Natural killer cell treated with Interleukin-12 subunit alpha and Interleukin-12 subunit beta and Interleukin-15 and Interleukin-18, amount 100 ng/mL, for 72 hours (primary cell): ENCODE results near the gene DOCK4. TPM values are rescaled to one million over a fixed set of nuclear protein-coding genes. Genes with fewer than 3 reads are reported as not detected.

ENCODE experiments used
- ATAC-seq, 2 donors: fragments of 150-1000 bp; cut with Tn5 transposase in 1 of 2; sonication (Bioruptor Pico), chemical (Tn5 transposase) in 1 of 2; 2 replicates each; pipeline ENCODE4 v1.10.0; 2021
- DNase-seq: peaks from one replicate; pipeline ENCODE4 v3.0.0; 2022; ENCODE audit warnings: low spot score
- H3K27ac Mint-ChIP-seq, 2 donors: 1 replicate in 1 of 2; 2 replicates in 1 of 2; pipeline ENCODE4 v1.8.0; 2022; ENCODE audit warnings: mixed read lengths in 2 of 2, mild to moderate bottlenecking in 1 of 2, moderate library complexity in 1 of 2
- H3K27me3 Mint-ChIP-seq, 2 donors: 1 replicate in 1 of 2; 2 replicates in 1 of 2; pipeline ENCODE4 v1.8.0; 2022; ENCODE audit warnings: mixed read lengths in 2 of 2
- H3K36me3 Mint-ChIP-seq: one replicate; pipeline ENCODE4 v1.8.0; 2022; ENCODE audit warnings: mixed read lengths
- H3K4me1 Mint-ChIP-seq, 2 donors: 1 replicate in 1 of 2; 2 replicates in 1 of 2; pipeline ENCODE4 v1.8.0; 2022; ENCODE audit warnings: low read depth in 2 of 2, mixed read lengths in 2 of 2, mild to moderate bottlenecking in 1 of 2
- H3K4me3 Mint-ChIP-seq: one replicate; pipeline ENCODE4 v1.8.0; 2022; ENCODE audit warnings: mixed read lengths
- H3K9me3 Mint-ChIP-seq: 2 replicates; pipeline ENCODE4 v1.8.0; 2022; ENCODE audit warnings: mixed read lengths
- total RNA-seq, 2 donors: library from RNA; stranded (reverse); gene quantifications; one replicate each; pipeline ENCODE4 v1.2.3, GENCODE V29; 2022

DOCK4 gene
- total RNA-seq, 2 donors from 2014 or later: 1.8 to 3.3 TPM

GRCh38 chr7:112019932-112020331, 186.3 kb downstream of the DOCK4 start:
- no peaks in the 10 kb centered on the region for H3K9me3 Mint-ChIP-seq
- H3K4me1 Mint-ChIP-seq: no peaks in the 10 kb centered on the region
- H3K36me3 Mint-ChIP-seq: no peaks in the 10 kb centered on the region
- DNase-seq: no peak
- ATAC-seq: no peak
- H3K27me3 Mint-ChIP-seq: no peaks in the 10 kb centered on the region
- no peak overlapping the region for H3K27ac Mint-ChIP-seq
- H3K4me3 Mint-ChIP-seq: no peak overlapping the region

- peaks cover 0 to 3% of the 10 kb centered on the region in 2 donors for H3K27me3 Mint-ChIP-seq
- no peaks in the 10 kb centered on the region for H3K4me1 Mint-ChIP-seq
- no peak overlapping the region for H3K4me3 Mint-ChIP-seq
- no peak for DNase-seq
- H3K36me3 Mint-ChIP-seq: no peaks in the 10 kb centered on the region
- no peak for ATAC-seq
- no peak overlapping the region for H3K27ac Mint-ChIP-seq
- H3K9me3 Mint-ChIP-seq: peaks cover 4% of the 10 kb centered on the region
Measured at GRCh38 chr7:112018305-112019030, 187.7 kb downstream of the DOCK4 start.

DNA sequence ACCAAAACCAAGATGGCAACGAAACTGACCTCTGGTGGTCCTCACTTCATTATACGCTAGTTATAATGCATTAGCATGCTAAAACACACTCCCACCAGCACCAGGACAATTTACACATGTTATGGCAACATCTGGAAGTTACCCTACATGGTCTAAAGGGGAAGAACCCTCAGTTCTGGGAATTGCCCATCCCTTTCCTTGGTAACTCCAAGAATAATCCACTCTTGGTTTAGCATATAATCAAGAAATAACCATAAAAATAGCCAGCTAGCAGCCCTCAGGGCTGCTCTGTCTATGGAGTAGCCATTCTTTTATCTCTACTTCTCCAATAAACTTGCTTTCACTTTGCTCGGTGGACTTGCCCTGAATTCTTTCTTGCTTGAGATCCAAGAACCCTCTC, 191.1 kb downstream of the DOCK4 start:
- Mint-ChIP-seq H3K4me3 (no peak overlapping the region), H3K9me3 (peaks cover 6% of the 10 kb centered on the region), H3K27ac (no peak overlapping the region), H3K36me3 (no peaks in the 10 kb centered on the region), H3K27me3 (peaks cover 0 to 7% of the 10 kb centered on the region in 2 donors), H3K4me1 (no peaks in the 10 kb centered on the region)
- DNase-seq: no peak
- no peak for ATAC-seq

- Mint-ChIP-seq H3K4me3 (no peak overlapping the region), H3K27me3 (peaks cover 0 to 7% of the 10 kb centered on the region in 2 donors), H3K4me1 (no peaks in the 10 kb centered on the region), H3K9me3 (peaks cover 6% of the 10 kb centered on the region), H3K36me3 (no peaks in the 10 kb centered on the region), H3K27ac (no peak overlapping the region)
- no peak for ATAC-seq
- DNase-seq: no peak
Measured at GRCh38 chr7:112014347-112014746, 191.9 kb downstream of the DOCK4 start.

DNA sequence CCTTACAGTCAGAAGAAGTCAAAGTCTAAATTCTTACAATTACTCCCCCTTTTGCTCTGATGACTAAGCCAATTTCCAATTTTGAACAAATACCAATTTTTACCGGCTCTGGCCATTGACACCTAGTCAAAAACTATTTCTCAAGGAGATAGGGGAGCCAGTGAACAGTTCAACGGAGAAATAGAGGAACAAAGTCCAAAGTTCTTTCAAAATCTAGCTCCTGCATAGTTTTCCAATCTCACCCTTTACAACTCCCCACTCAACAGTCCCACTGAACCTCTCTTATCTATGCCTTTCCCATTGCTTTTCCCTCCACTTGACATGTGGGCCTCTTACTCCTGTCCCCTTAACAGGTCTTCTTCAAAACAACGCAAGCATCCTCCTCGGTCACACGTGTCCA, 192.9 kb downstream of the DOCK4 start:
- Mint-ChIP-seq H3K9me3 (peaks cover 6% of the 10 kb centered on the region), H3K36me3 (no peaks in the 10 kb centered on the region), H3K27ac (no peak overlapping the region), H3K4me1 (no peaks in the 10 kb centered on the region), H3K27me3 (peaks cover 0 to 7% of the 10 kb centered on the region in 2 donors), H3K4me3 (no peak overlapping the region)
- DNase-seq: no peak
- ATAC-seq: no peak

DNA sequence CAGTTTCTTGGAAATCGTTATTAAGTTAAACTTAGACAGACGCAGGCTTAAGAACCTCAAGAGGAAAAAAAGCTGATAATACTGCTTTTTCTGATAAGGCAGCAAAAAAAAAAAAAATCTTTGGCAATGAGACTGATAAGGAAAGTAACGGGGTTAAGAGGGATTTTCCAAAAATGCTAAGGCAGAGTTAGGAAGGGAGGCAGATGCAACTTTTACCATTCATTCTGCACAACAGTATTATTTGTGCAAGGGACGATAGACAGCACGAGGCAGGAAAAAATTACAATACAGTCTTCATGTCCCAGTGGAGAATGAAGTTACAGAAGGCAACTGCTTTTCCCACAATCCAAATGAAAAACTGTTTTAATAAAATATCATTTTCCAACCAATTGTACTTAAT, 194.0 kb downstream of the DOCK4 start:
- H3K27me3 Mint-ChIP-seq: peaks cover 0 to 7% of the 10 kb centered on the region in 2 donors
- H3K9me3 Mint-ChIP-seq: peaks cover 6% of the 10 kb centered on the region
- no peak overlapping the region for H3K27ac Mint-ChIP-seq
- DNase-seq: no peak
- H3K36me3 Mint-ChIP-seq: no peaks in the 10 kb centered on the region
- no peak for ATAC-seq
- no peaks in the 10 kb centered on the region for H3K4me1 Mint-ChIP-seq
- H3K4me3 Mint-ChIP-seq: no peak overlapping the region

DNA sequence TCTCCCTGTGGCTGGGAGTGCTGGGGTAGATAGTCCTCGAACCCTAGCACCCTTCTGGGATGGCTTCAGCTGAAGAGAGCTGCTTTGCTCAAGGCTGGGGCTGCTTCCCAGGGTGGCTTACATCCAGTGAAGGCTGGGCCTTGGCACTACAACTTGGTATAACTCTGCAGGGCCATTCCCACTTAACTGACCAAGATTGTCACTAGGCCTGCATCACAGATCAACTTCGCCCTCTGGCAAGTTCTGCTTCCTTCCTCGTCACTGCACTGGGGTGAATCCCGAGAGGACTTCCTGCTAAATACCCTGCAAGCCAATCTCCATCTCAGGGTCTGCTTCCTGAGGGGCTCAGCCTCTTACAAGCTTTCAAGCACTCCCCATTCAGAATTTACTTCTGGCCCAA, 195.2 kb downstream of the DOCK4 start:
- H3K4me3 Mint-ChIP-seq: no peak overlapping the region
- H3K27ac Mint-ChIP-seq: no peak overlapping the region
- peaks cover 0 to 7% of the 10 kb centered on the region in 2 donors for H3K27me3 Mint-ChIP-seq
- DNase-seq (no peak), ATAC-seq (no peak)
- no peaks in the 10 kb centered on the region for H3K4me1 Mint-ChIP-seq
- peaks cover 6% of the 10 kb centered on the region for H3K9me3 Mint-ChIP-seq
- H3K36me3 Mint-ChIP-seq: no peaks in the 10 kb centered on the region

GRCh38 chr7:112010109-112010508, 196.1 kb downstream of the DOCK4 start:
- Mint-ChIP-seq H3K9me3 (peaks cover 10% of the 10 kb centered on the region), H3K27ac (no peak overlapping the region), H3K4me1 (no peaks in the 10 kb centered on the region), H3K4me3 (no peak overlapping the region), H3K27me3 (peaks cover 0 to 7% of the 10 kb centered on the region in 2 donors), H3K36me3 (no peaks in the 10 kb centered on the region)
- ATAC-seq: no peak
- no peak for DNase-seq

DNA sequence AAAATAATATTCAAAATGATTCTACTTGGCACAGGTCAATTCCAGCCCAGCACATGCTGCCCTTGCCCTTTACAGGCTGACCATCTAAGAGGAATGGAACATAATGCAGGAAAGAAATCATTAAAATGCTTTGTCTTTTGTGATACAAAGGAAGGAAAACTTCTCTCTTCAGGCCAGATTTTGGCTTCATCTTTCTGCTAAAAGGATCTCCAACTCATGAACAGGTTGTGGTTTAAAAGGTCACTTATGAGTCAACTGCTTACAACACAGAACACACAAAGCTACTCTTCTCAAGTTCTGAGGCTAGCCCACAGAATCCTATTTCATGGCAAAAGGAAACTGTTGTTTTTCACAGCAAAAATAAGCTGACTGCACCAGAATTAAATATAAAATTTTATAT, 197.1 kb downstream of the DOCK4 start:
- DNase-seq: no peak
- H3K27me3 Mint-ChIP-seq: peaks cover 0 to 7% of the 10 kb centered on the region in 2 donors
- no peak overlapping the region for H3K4me3 Mint-ChIP-seq
- no peak for ATAC-seq
- peaks cover 10% of the 10 kb centered on the region for H3K9me3 Mint-ChIP-seq
- no peaks in the 10 kb centered on the region for H3K36me3 Mint-ChIP-seq
- no peak overlapping the region for H3K27ac Mint-ChIP-seq
- H3K4me1 Mint-ChIP-seq: no peaks in the 10 kb centered on the region

- DNase-seq: no peak
- no peaks in the 10 kb centered on the region for H3K27me3 Mint-ChIP-seq
- H3K9me3 Mint-ChIP-seq: peaks cover 5% of the 10 kb centered on the region
- H3K4me3 Mint-ChIP-seq: no peak overlapping the region
- ATAC-seq: no peak
- H3K4me1 Mint-ChIP-seq: no peaks in the 10 kb centered on the region
- H3K36me3 Mint-ChIP-seq: no peaks in the 10 kb centered on the region
- H3K27ac Mint-ChIP-seq: no peak overlapping the region
Measured at GRCh38 chr7:112007185-112007584, 199.0 kb downstream of the DOCK4 start.

GRCh38 chr7:112006071-112006470, 200.1 kb downstream of the DOCK4 start:
- Mint-ChIP-seq H3K27ac (no peak overlapping the region), H3K36me3 (no peaks in the 10 kb centered on the region), H3K9me3 (peaks cover 7% of the 10 kb centered on the region), H3K27me3 (no peaks in the 10 kb centered on the region), H3K4me1 (no peaks in the 10 kb centered on the region), H3K4me3 (no peak overlapping the region)
- DNase-seq: no peak
- no peak for ATAC-seq

- H3K27ac Mint-ChIP-seq: no peak overlapping the region
- H3K9me3 Mint-ChIP-seq: peaks cover 7% of the 10 kb centered on the region
- no peaks in the 10 kb centered on the region for H3K4me1 Mint-ChIP-seq
- no peak for DNase-seq
- no peak for ATAC-seq
- no peak overlapping the region for H3K4me3 Mint-ChIP-seq
- no peaks in the 10 kb centered on the region for H3K36me3 Mint-ChIP-seq
- H3K27me3 Mint-ChIP-seq: no peaks in the 10 kb centered on the region
Measured at GRCh38 chr7:112005205-112005775, 200.9 kb downstream of the DOCK4 start.

GRCh38 chr7:112001091-112001826, 204.9 kb downstream of the DOCK4 start:
- Mint-ChIP-seq H3K36me3 (no peaks in the 10 kb centered on the region), H3K4me1 (no peaks in the 10 kb centered on the region), H3K4me3 (no peak overlapping the region), H3K27me3 (no peaks in the 10 kb centered on the region), H3K27ac (no peak overlapping the region), H3K9me3 (peaks cover 10% of the 10 kb centered on the region)
- DNase-seq: no peak
- ATAC-seq: no peak

DNA sequence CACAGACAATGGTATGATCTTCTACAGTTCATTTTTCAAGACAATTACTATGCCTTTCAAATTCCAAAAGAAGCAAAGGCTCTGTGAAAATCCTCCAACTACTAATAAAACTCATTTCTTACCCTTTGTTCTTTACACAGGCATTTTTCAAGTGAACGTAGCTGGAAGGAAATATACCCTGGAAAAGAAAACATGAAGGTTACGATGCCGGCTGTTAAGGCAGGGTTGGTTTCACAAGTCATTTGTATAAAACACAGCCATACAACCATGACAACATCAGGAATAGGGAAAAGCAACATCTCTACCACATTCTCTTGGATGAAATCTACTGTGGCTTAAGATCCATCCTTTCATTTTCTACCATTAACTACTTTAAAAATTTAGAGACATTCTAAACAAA, 207.9 kb downstream of the DOCK4 start:
- H3K4me1 Mint-ChIP-seq: no peaks in the 10 kb centered on the region
- ATAC-seq: no peak
- no peaks in the 10 kb centered on the region for H3K27me3 Mint-ChIP-seq
- no peak overlapping the region for H3K27ac Mint-ChIP-seq
- no peak overlapping the region for H3K4me3 Mint-ChIP-seq
- H3K36me3 Mint-ChIP-seq: no peaks in the 10 kb centered on the region
- no peak for DNase-seq
- H3K9me3 Mint-ChIP-seq: peaks cover 5% of the 10 kb centered on the region
